Fibroblast of lung (primary cell): Measurements from ENCODE around the gene SREBF1. TPM values are rescaled to one million over a fixed set of nuclear protein-coding genes. Genes with fewer than 3 reads are reported as not detected.

Experiments used
- DNase-seq, 2 donors: peaks; one replicate each; pipeline versions ENCODE4 v3.0.0 to v3.0.0-alpha.2; 2010; ENCODE audit warnings: low read depth in 2 of 2
- H2AFZ ChIP-seq: 2 replicates; pipeline ENCODE4 v1.5.1; 2012; ENCODE audit warnings: low read length, control low read depth, inconsistent platforms
- H3K27ac ChIP-seq: 2 replicates; pipeline ENCODE4 v1.5.1; 2011; ENCODE audit warnings: low read length, control low read depth; ENCODE audit not compliant: insufficient read depth
- H3K27me3 ChIP-seq: 2 replicates; pipeline ENCODE4 v1.5.1; 2011; ENCODE audit warnings: mild to moderate bottlenecking, low read length; ENCODE audit not compliant: control insufficient read depth, insufficient read depth
- H3K36me3 ChIP-seq: 2 replicates; pipeline ENCODE4 v1.5.1; 2011; ENCODE audit warnings: low read length; ENCODE audit not compliant: control insufficient read depth, insufficient read depth
- H3K4me1 ChIP-seq: 2 replicates; pipeline ENCODE4 v1.5.1; 2011; ENCODE audit warnings: low read length; ENCODE audit not compliant: control insufficient read depth, insufficient read depth; ENCODE audit errors: extremely low read depth
- H3K4me2 ChIP-seq: 2 replicates; pipeline ENCODE4 v1.5.1; 2011; ENCODE audit warnings: low read length, control low read depth; ENCODE audit not compliant: insufficient read depth; ENCODE audit errors: extremely low read depth
- H3K4me3 ChIP-seq, 4 experiments: fragments of 200-600 bp in 1 of 4; sonication (generic) in 1 of 4; replicated peaks in 1 of 4; 2 replicates each; pipeline ENCODE4 v1.5.1; 2011 to 2016; ENCODE audit warnings: low read length in 4 of 4, low read depth in 3 of 4, mild to moderate bottlenecking in 3 of 4, control low read depth in 2 of 4, inconsistent platforms in 1 of 4, mixed read lengths in 1 of 4; ENCODE audit not compliant: insufficient read depth in 1 of 4; ENCODE audit errors: control extremely low read depth in 1 of 4
- H3K79me2 ChIP-seq: 2 replicates; pipeline ENCODE4 v1.5.1; 2012; ENCODE audit warnings: mild to moderate bottlenecking, low read length, inconsistent platforms; ENCODE audit not compliant: control insufficient read depth, insufficient read depth
- H3K9ac ChIP-seq: 2 replicates; pipeline ENCODE4 v1.5.1; 2011; ENCODE audit warnings: mild to moderate bottlenecking, low read length, control low read depth; ENCODE audit not compliant: insufficient read depth
- H3K9me3 ChIP-seq: 2 replicates; pipeline ENCODE4 v1.5.1; 2012; ENCODE audit warnings: low read depth, low read length; ENCODE audit not compliant: control insufficient read depth, insufficient read depth
- H4K20me1 ChIP-seq: 2 replicates; pipeline ENCODE4 v1.5.1; 2011; ENCODE audit warnings: low read length; ENCODE audit not compliant: control insufficient read depth, insufficient read depth; ENCODE audit errors: extremely low read depth
- EZH2 ChIP-seq: IDR thresholded peaks from 2 replicates; pipeline ENCODE4 v1.5.1; 2012; ENCODE audit warnings: low read length, control low read depth, mild to moderate bottlenecking; ENCODE audit errors: missing control alignments
- polyA plus RNA-seq, 2 donors: library from polyadenylated mRNA; depleted of rRNA in 1 of 2; stranded (reverse) in 1 of 2; unstranded in 1 of 2; fragments of >200 nt; gene quantifications; 2 replicates each; pipeline ENCODE4 v1.2.1, GENCODE V29; 2011 to 2012; ENCODE audit warnings: missing spikeins in 1 of 2
- total RNA-seq: library from RNA; depleted of rRNA; stranded (reverse); fragments of >200 nt; gene quantifications from 2 replicates; pipeline ENCODE4 v1.2.1, GENCODE V29; 2014
- TF ChIP-seq, protein P1 (sequence below), 2 donors: IDR thresholded peaks in 1 of 2; conservative IDR thresholded peaks in 1 of 2; 1 replicate in 1 of 2; 2 replicates in 1 of 2; pipeline ENCODE4 v1.5.1; 2011 to 2012; ENCODE audit warnings: low read length in 2 of 2, control low read depth in 1 of 2, inconsistent platforms in 1 of 2, low read depth in 1 of 2, mild to moderate bottlenecking in 1 of 2

Gene SREBF1
- total and polyA plus RNA-seq, 2 donors (not counting 1 experiment from before 2014, with no cell fraction given), result 29.7 to 77.6 TPM

DNA sequence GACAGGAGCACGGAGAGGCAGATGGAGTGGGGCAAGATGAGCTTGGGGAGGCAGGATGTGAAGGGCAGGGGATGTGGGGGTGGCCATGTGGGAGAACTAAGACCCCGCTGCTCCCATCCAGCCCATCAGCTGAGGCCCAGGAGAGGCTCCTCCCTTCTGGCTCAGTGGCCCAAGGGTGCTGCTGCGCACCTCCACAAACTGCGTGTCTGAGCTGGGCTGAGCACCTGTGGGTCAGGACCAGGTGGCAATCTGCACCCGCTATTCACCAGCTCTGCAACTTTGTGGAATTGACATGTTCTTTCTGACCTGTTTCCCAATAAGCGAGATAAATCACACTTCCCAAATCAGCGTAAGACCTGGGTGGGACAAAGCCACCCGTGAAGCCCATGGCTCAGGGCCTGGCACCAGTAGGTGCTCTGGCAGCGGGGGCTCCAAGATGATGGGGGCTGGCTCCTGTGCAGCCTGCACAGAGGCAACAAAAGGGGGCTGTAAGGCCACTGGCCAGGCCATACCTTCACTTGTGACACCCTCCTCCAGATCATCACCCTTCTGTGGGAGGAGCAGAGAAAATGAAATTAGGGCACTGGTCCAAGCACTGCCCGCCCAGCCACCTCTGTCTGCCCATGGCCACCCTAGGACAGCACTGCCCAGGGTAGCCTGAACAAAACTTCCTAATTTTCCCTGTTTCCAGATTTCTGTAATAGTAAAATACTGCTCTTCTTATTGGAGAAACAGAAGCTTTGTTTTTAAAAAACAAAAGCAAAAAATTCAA lies 11.7 kb upstream of the SREBF1 start:
- Histone ChIP-seq H3K36me3 (peaks cover 4% of the 10 kb centered on the region), H3K9ac (no peak overlapping the region), H3K27me3 (no peaks in the 10 kb centered on the region), H2AFZ (no peak overlapping the region), H3K9me3 (no peaks in the 10 kb centered on the region), H3K4me3 (no peak overlapping the region), H3K79me2 (no peaks in the 10 kb centered on the region), H3K4me2 (no peak overlapping the region), H3K27ac (no peak overlapping the region), H4K20me1 (no peaks in the 10 kb centered on the region), H3K4me1 (peaks cover 20% of the 10 kb centered on the region)
- TF ChIP-seq EZH2, result no peak
- TF ChIP-seq, protein P1, sequence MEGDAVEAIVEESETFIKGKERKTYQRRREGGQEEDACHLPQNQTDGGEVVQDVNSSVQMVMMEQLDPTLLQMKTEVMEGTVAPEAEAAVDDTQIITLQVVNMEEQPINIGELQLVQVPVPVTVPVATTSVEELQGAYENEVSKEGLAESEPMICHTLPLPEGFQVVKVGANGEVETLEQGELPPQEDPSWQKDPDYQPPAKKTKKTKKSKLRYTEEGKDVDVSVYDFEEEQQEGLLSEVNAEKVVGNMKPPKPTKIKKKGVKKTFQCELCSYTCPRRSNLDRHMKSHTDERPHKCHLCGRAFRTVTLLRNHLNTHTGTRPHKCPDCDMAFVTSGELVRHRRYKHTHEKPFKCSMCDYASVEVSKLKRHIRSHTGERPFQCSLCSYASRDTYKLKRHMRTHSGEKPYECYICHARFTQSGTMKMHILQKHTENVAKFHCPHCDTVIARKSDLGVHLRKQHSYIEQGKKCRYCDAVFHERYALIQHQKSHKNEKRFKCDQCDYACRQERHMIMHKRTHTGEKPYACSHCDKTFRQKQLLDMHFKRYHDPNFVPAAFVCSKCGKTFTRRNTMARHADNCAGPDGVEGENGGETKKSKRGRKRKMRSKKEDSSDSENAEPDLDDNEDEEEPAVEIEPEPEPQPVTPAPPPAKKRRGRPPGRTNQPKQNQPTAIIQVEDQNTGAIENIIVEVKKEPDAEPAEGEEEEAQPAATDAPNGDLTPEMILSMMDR (conservative IDR thresholded peaks at IDR 0.05 in 1 of 2, IDR thresholded peaks at IDR 0.05 in 1 of 2; ENCODE audit: low read depth in 1 of 2, low read length in 2 of 2), result no peak
- no peak for DNase-seq

DNA sequence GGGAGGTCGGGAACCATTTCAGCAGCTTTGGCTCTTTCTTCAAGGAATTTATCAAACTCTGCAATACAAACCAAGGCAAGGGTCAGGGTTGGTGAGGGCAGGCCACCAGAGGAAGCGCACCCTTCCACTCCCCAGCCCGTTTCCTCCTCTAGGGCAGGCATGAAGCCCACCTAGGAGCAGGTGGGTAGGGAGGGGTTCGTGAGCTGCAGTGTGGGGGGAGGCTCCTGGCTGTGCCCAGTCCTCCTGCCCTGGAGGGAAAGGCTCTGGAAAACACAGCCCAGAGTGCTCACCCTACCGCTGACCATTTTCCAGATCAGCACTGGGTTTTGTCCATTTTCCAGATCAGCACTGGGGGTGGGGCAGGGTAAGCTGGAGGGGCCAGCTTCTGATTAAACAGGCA lies 10.9 kb upstream of the SREBF1 start:
- Histone ChIP-seq H3K9me3 (no peaks in the 10 kb centered on the region), H3K4me3 (no peak overlapping the region), H3K27me3 (no peaks in the 10 kb centered on the region), H3K4me1 (peaks cover 15% of the 10 kb centered on the region), H3K36me3 (peaks cover 4% of the 10 kb centered on the region), H4K20me1 (no peaks in the 10 kb centered on the region), H3K4me2 (no peak overlapping the region), H3K9ac (no peak overlapping the region), H3K79me2 (no peaks in the 10 kb centered on the region), H3K27ac (no peak overlapping the region), H2AFZ (no peak overlapping the region)
- TF ChIP-seq EZH2, result no peak
- TF ChIP-seq, protein P1 (conservative IDR thresholded peaks at IDR 0.05 in 1 of 2, IDR thresholded peaks at IDR 0.05 in 1 of 2; ENCODE audit: low read depth in 1 of 2, low read length in 2 of 2), result no peak
- DNase-seq, result no peak

DNA sequence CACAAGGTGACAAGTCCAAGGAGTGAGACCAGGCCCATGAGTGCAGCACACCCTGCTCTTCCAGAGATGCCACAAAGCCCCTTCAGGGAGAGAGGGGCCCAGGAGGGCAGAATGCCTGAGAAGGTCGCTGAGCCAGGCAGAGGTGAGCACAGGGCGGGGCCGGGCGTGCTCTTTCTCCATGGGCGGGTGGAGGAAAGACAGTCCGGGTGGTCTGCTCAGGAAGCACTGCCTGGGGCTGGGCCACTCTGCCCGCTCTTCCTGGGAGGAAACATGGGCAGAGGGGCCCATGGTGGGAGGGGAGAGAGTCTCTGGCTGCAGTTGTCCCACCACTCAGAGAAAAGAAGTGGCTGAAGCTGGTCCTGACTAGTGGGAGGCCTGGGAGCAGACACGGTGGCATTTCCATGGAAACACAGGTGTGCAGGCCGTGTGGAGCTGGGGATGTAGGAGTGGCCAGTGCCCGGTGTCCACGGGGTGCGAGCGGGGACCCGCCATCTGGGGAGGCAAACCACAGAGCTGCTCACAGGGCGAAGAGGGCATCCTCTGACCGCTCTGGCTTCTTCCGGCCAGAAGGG lies 10.4 kb upstream of the SREBF1 start:
- Histone ChIP-seq H3K27me3 (no peaks in the 10 kb centered on the region), H3K4me1 (peaks cover 15% of the 10 kb centered on the region), H2AFZ (no peak overlapping the region), H4K20me1 (no peaks in the 10 kb centered on the region), H3K4me2 (no peak overlapping the region), H3K27ac (no peak overlapping the region), H3K79me2 (no peaks in the 10 kb centered on the region), H3K9ac (no peak overlapping the region), H3K4me3 (no peak overlapping the region), H3K9me3 (no peaks in the 10 kb centered on the region), H3K36me3 (peaks cover 4% of the 10 kb centered on the region)
- TF ChIP-seq, protein P1 (conservative IDR thresholded peaks at IDR 0.05 in 1 of 2, IDR thresholded peaks at IDR 0.05 in 1 of 2; ENCODE audit: low read depth in 1 of 2, low read length in 2 of 2), result no peak
- TF ChIP-seq EZH2, result no peak
- DNase-seq, result no peak
